IMR-90 (cell line): ENCODE results near the gene CMTM7.

Experiments used
- CTCF ChIP-seq: conservative IDR thresholded peaks from 2 replicates; pipeline ENCODE4 v1.5.1; 2012; ENCODE audit warnings: mild to moderate bottlenecking, low read depth, low read length, improper control_type of control experiment
- POLR2A ChIP-seq: IDR thresholded peaks from 2 replicates; pipeline ENCODE4 v1.6.1; 2012; ENCODE audit warnings: mild to moderate bottlenecking, low read depth, low read length
- RFX5 ChIP-seq: IDR thresholded peaks from 2 replicates; pipeline ENCODE4 v1.8.0; 2012; ENCODE audit warnings: low read depth, mild to moderate bottlenecking, low read length, moderate library complexity
- SMC3 ChIP-seq: fragments of 150-350 bp; IDR thresholded peaks from 2 replicates; pipeline ENCODE4 v1.6.1; 2016; ENCODE audit warnings: low read depth, mild to moderate bottlenecking, antibody characterized with exemption, low read length, moderate library complexity

GRCh38 chr3:32471246-32471645 is 79.6 kb downstream of the CMTM7 start:
- no peak for TF ChIP-seq POLR2A
- no peak for TF ChIP-seq RFX5
- no peak for TF ChIP-seq SMC3
- no peak for TF ChIP-seq CTCF
